ENCODE measurements around the gene BCORL1.

- TF ChIP-seq CTCF (IDR thresholded peaks at IDR 0.05) (no peak), POLR2A (IDR thresholded peaks at IDR 0.05) (no peak)
Observed at GRCh38 chrX:130100180-130100579, 117.7 kb downstream of the BCORL1 start.

Data from esophagus squamous epithelium (tissue), 4 donors.